ENCODE data around the gene KCNK1.

DNA sequence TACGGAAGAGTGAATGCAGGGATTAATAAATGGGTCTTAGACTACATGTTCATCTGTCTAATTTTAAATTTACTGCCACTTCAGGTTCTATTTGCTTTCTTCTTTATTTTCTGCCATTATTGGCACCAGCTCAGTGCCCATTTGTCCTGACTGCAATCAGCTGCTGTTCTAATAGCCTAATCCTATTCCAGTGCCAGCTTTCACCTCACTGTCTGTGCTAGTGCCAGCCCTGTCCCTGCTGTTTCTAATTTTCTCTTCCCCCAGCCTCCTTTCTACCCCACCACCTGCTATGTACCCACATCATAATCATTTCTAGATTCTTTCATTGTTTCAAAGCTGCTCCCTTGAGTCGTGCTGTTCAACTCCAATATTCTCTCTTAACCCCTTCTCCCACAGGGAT is 86.4 kb downstream of the KCNK1 start:
- TF ChIP-seq POLR2A (IDR thresholded peaks at IDR 0.05; ENCODE audit: low read length) (no peak), CEBPB (IDR thresholded peaks at IDR 0.05) (no peak), KDM1A (IDR thresholded peaks at IDR 0.05; ENCODE audit: low read depth) (no peak)
